Measurements from ENCODE around the gene FNTB.

DNA sequence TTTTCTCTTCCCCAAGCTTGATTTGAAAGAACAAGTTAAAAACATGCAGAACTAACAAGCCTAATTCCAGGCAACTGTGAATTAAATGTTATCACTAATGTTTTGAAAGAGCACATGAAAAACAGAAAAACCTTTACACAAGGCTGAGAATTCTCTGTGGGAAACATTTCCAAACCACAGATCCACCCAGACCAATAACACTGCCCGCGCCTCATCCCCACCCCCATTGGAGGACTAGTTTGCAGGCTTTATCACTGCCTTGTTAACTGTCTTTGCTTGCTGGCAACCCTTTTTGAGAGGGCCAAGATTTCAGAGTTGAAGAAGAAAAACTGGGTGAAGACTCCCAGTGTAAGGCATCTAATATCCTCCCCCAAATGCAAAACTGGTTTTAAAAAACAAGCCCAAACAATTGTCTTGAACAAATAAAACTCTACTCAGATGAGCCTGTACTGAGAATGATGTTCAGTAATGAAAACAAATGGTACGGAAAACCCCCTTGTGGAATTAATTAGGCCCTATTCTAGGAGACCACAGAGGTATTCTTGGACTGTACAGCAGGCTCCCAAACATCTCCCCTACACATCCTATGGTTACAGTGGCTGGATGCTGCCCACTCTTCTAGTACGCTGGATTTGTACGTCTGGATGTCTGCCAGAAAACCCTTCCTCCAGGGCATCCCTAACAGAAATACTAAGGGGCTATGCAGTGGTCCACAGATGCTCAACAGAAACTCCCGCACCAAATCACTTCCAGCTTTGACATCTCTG, 109.8 kb downstream of the FNTB start:
- TF ChIP-seq ESRRA (CRISPR knock-in tag; IDR thresholded peaks at IDR 0.05; ENCODE audit: low read depth): no peak
- TF ChIP-seq, protein P1, sequence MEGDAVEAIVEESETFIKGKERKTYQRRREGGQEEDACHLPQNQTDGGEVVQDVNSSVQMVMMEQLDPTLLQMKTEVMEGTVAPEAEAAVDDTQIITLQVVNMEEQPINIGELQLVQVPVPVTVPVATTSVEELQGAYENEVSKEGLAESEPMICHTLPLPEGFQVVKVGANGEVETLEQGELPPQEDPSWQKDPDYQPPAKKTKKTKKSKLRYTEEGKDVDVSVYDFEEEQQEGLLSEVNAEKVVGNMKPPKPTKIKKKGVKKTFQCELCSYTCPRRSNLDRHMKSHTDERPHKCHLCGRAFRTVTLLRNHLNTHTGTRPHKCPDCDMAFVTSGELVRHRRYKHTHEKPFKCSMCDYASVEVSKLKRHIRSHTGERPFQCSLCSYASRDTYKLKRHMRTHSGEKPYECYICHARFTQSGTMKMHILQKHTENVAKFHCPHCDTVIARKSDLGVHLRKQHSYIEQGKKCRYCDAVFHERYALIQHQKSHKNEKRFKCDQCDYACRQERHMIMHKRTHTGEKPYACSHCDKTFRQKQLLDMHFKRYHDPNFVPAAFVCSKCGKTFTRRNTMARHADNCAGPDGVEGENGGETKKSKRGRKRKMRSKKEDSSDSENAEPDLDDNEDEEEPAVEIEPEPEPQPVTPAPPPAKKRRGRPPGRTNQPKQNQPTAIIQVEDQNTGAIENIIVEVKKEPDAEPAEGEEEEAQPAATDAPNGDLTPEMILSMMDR (CRISPR knock-in tag; IDR thresholded peaks at IDR 0.05): no peak
- no peak for TF ChIP-seq MXD4 (CRISPR knock-in tag; IDR thresholded peaks at IDR 0.05)
- TF ChIP-seq THYN1 (CRISPR knock-in tag; IDR thresholded peaks at IDR 0.05; ENCODE audit: borderline replicate concordance, low read depth): no peak
- TF ChIP-seq ZBED4 (CRISPR knock-in tag; IDR thresholded peaks at IDR 0.05; ENCODE audit: borderline replicate concordance): no peak
- TF ChIP-seq POLR2A (IDR thresholded peaks at IDR 0.05; ENCODE audit: insufficient read depth in 1 of 2, low read depth in 2 of 2, low read length in 2 of 2): no peak
- TF ChIP-seq CBFB (CRISPR knock-in tag; IDR thresholded peaks at IDR 0.05): no peak
- no peak for TF ChIP-seq CEBPB (IDR thresholded peaks at IDR 0.05; ENCODE audit: borderline replicate concordance, low read depth, low read length)
- TF ChIP-seq PATZ1 (CRISPR knock-in tag; IDR thresholded peaks at IDR 0.05): no peak
- TF ChIP-seq MATR3 (CRISPR knock-in tag; IDR thresholded peaks at IDR 0.05): no peak
- TF ChIP-seq FOXA1 (IDR thresholded peaks at IDR 0.05): no peak
- TF ChIP-seq FOXA1 (CRISPR knock-in tag; IDR thresholded peaks at IDR 0.05): no peak
- TF ChIP-seq, protein P2, sequence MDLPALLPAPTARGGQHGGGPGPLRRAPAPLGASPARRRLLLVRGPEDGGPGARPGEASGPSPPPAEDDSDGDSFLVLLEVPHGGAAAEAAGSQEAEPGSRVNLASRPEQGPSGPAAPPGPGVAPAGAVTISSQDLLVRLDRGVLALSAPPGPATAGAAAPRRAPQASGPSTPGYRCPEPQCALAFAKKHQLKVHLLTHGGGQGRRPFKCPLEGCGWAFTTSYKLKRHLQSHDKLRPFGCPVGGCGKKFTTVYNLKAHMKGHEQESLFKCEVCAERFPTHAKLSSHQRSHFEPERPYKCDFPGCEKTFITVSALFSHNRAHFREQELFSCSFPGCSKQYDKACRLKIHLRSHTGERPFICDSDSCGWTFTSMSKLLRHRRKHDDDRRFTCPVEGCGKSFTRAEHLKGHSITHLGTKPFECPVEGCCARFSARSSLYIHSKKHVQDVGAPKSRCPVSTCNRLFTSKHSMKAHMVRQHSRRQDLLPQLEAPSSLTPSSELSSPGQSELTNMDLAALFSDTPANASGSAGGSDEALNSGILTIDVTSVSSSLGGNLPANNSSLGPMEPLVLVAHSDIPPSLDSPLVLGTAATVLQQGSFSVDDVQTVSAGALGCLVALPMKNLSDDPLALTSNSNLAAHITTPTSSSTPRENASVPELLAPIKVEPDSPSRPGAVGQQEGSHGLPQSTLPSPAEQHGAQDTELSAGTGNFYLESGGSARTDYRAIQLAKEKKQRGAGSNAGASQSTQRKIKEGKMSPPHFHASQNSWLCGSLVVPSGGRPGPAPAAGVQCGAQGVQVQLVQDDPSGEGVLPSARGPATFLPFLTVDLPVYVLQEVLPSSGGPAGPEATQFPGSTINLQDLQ (CRISPR knock-in tag; IDR thresholded peaks at IDR 0.05): no peak
